SK-N-SH (cell line): ENCODE data around the gene THBS2. TPM values are rescaled to one million over a fixed set of nuclear protein-coding genes. Genes with fewer than 3 reads are reported as not detected.

ENCODE experiments used
- CTCF ChIA-PET: fragments of 300-600, 350-600 bp; formaldehyde crosslinking; extraction: SDS; loops from one replicate; lab custom pipeline; 2021; lab: Yijun Ruan, JAX
- POLR2A ChIA-PET: fragments of 350-600 bp; sonication (Branson Sonifier 250); formaldehyde crosslinking; extraction: SDS; loops from one replicate; lab custom pipeline; 2020; ENCODE audit warnings: antibody characterized with exemption, inconsistent platforms; lab: Yijun Ruan, JAX
- DNase-seq: peaks from one replicate; pipeline ENCODE4 v3.0.0; 2012
- H2AFZ ChIP-seq: fragments of 200-600 bp; sonication (generic); 2 replicates; pipeline ENCODE4 v1.8.1; 2016; ENCODE audit warnings: antibody characterized with exemption, mild to moderate bottlenecking, low read depth
- H3F3A ChIP-seq: fragments of 200-600 bp; sonication (generic); replicated peaks from 2 replicates; pipeline ENCODE3; 2016; ENCODE audit warnings: antibody characterized with exemption, mild to moderate bottlenecking; ENCODE audit not compliant: insufficient read depth
- H3K27ac ChIP-seq, 2 experiments: fragments of 200-500 bp in 1 of 2; fragments of 200-600 bp in 1 of 2; sonication (Bioruptor generic) in 1 of 2; sonication (generic), shearing (Covaris generic) in 1 of 2; 2 replicates each; pipeline versions ENCODE4 v1.5.1 to v1.6.1; 2014 to 2016; ENCODE audit warnings: low read depth in 2 of 2, inconsistent platforms in 1 of 2, low read length in 1 of 2, mild to moderate bottlenecking in 1 of 2, mixed read lengths in 1 of 2
- H3K27me3 ChIP-seq: fragments of 200-600 bp; sonication (generic), shearing (Covaris generic); 2 replicates; pipeline ENCODE4 v1.6.1; 2016; ENCODE audit warnings: mixed run types; ENCODE audit not compliant: insufficient read depth
- H3K36me3 ChIP-seq, 2 experiments: fragments of 200-500 bp in 1 of 2; fragments of 200-600 bp in 1 of 2; sonication (Bioruptor generic) in 1 of 2; sonication (generic) in 1 of 2; replicated peaks in 1 of 2; 2 replicates each; pipeline versions ENCODE3 to v1.5.1; 2014 to 2016; ENCODE audit warnings: low read length in 1 of 2, mild to moderate bottlenecking in 1 of 2; ENCODE audit not compliant: insufficient read depth in 2 of 2, control insufficient read depth in 1 of 2
- H3K4me1 ChIP-seq, 2 experiments: fragments of 200-500 bp in 1 of 2; fragments of 200-600 bp in 1 of 2; sonication (Bioruptor generic) in 1 of 2; sonication (generic), shearing (Covaris generic) in 1 of 2; 2 replicates each; pipeline versions ENCODE4 v1.5.1 to v1.6.1; 2014 to 2016; ENCODE audit warnings: low read depth in 1 of 2, low read length in 1 of 2, mixed run types in 1 of 2; ENCODE audit not compliant: insufficient read depth in 2 of 2, control insufficient read depth in 1 of 2
- H3K4me2 ChIP-seq: fragments of 200-600 bp; sonication (generic), shearing (Covaris generic); 2 replicates; pipeline ENCODE4 v1.6.1; 2017; ENCODE audit warnings: mixed run types
- H3K4me3 ChIP-seq, 2 experiments: fragments of 200-500 bp in 1 of 2; fragments of 200-600 bp in 1 of 2; sonication (Bioruptor generic) in 1 of 2; sonication (generic), shearing (Covaris generic) in 1 of 2; 2 replicates each; pipeline versions ENCODE4 v1.5.1 to v1.8.1; 2014 to 2016; ENCODE audit warnings: low read depth in 2 of 2, inconsistent platforms in 1 of 2, low read length in 1 of 2, mild to moderate bottlenecking in 1 of 2, mixed read lengths in 1 of 2, moderate library complexity in 1 of 2
- H3K79me2 ChIP-seq: fragments of 200-600 bp; sonication (generic); 2 replicates; pipeline ENCODE4 v1.8.1; 2017; ENCODE audit warnings: mild to moderate bottlenecking; ENCODE audit not compliant: insufficient read depth
- H3K9ac ChIP-seq: fragments of 200-600 bp; sonication (generic); 2 replicates; pipeline ENCODE4 v1.6.1; 2017; ENCODE audit warnings: mixed run types
- H3K9me2 ChIP-seq: fragments of 200-600 bp; sonication (generic); 2 replicates; pipeline ENCODE4 v1.6.1; 2017; ENCODE audit warnings: mixed run types
- H3K9me3 ChIP-seq: fragments of 200-600 bp; sonication (generic); 2 replicates; pipeline ENCODE4 v1.6.1; 2017; ENCODE audit warnings: mixed run types, mild to moderate bottlenecking, moderate library complexity
- H4K20me1 ChIP-seq: fragments of 200-600 bp; sonication (generic); 2 replicates; pipeline ENCODE4 v1.6.1; 2017; ENCODE audit warnings: mild to moderate bottlenecking, mixed run types; ENCODE audit not compliant: insufficient read depth
- CHD2 ChIP-seq: fragments of 150-350 bp; IDR thresholded peaks from 2 replicates; pipeline ENCODE4 v1.6.1; 2018; ENCODE audit warnings: low read length; ENCODE audit not compliant: partially characterized antibody
- FOSL2 ChIP-seq: IDR thresholded peaks from 2 replicates; pipeline ENCODE4 v1.4.0; 2012; ENCODE audit warnings: low read depth, mild to moderate bottlenecking, moderate library complexity, borderline replicate concordance
- FOXJ3 ChIP-seq: sonication (generic); formaldehyde crosslinking; IDR thresholded peaks from 2 replicates; pipeline ENCODE4 v1.5.1; 2020; ENCODE audit warnings: mild to moderate bottlenecking, missing genetic modification reagents
- FOXM1 ChIP-seq: IDR thresholded peaks from 2 replicates; pipeline ENCODE4 v1.4.0; 2012; ENCODE audit warnings: low read depth, mild to moderate bottlenecking
- GABPA ChIP-seq: IDR thresholded peaks from 2 replicates; pipeline ENCODE4 v1.4.0; 2012; ENCODE audit warnings: low read depth, mild to moderate bottlenecking
- GATA2 ChIP-seq: sonication (generic); formaldehyde crosslinking; IDR thresholded peaks from 2 replicates; pipeline ENCODE4 v1.5.0; 2020; ENCODE audit warnings: mild to moderate bottlenecking, missing genetic modification reagents
- JUND ChIP-seq: IDR thresholded peaks from 2 replicates; pipeline ENCODE4 v1.4.0; 2012
- MXI1 ChIP-seq: IDR thresholded peaks from 2 replicates; pipeline ENCODE4 v1.6.1; 2012; ENCODE audit warnings: mild to moderate bottlenecking, low read depth, low read length, improper control_type of control experiment
- RCOR1 ChIP-seq: fragments of 150-350 bp; IDR thresholded peaks from 2 replicates; pipeline ENCODE4 v1.6.1; 2017; ENCODE audit warnings: antibody characterized with exemption, low read length
- RFX5 ChIP-seq: IDR thresholded peaks from 2 replicates; pipeline ENCODE4 v1.6.1; 2012; ENCODE audit warnings: mild to moderate bottlenecking, improper control_type of control experiment, low read length
- RXRA ChIP-seq: IDR thresholded peaks from 2 replicates; pipeline ENCODE4 v1.4.0; 2012; ENCODE audit warnings: low read depth, mild to moderate bottlenecking, borderline replicate concordance
- SMC3 ChIP-seq: IDR thresholded peaks from 2 replicates; pipeline ENCODE4 v1.6.1; 2012; ENCODE audit warnings: low read depth, low read length, improper control_type of control experiment
- TEAD4 ChIP-seq: IDR thresholded peaks from 2 replicates; pipeline ENCODE4 v1.4.0; 2012; ENCODE audit warnings: mild to moderate bottlenecking, borderline replicate concordance; ENCODE audit not compliant: insufficient read depth
- YY1 ChIP-seq: IDR thresholded peaks from 2 replicates; pipeline ENCODE4 v1.4.0; 2012; ENCODE audit warnings: low read depth, mild to moderate bottlenecking
- WGBS: methylation state at CpG from one replicate; pipeline ENCODE4 v1.1.6; 2017; ENCODE audit warnings: low lambda C conversion rate; 5-methylcytosine and 5-hydroxymethylcytosine counted together
- polyA plus RNA-seq, 3 experiments: library from polyadenylated mRNA; depleted of rRNA; stranded (reverse); fragments of >200 nt; gene quantifications; 2 replicates each; pipeline ENCODE4 v1.2.3, GENCODE V29; 2012
- TF ChIP-seq, protein P1 (sequence below): IDR thresholded peaks from 2 replicates; pipeline ENCODE4 v1.4.0; 2012; ENCODE audit warnings: low read depth
- TF ChIP-seq, protein P2 (sequence below): IDR thresholded peaks from 2 replicates; pipeline ENCODE4; 2012
- TF ChIP-seq, protein P3 (sequence below): IDR thresholded peaks from 2 replicates; pipeline ENCODE4 v1.4.0; 2012; ENCODE audit warnings: low read depth, borderline replicate concordance
- TF ChIP-seq, protein P4 (sequence below): fragments of 150-350 bp; IDR thresholded peaks from 2 replicates; pipeline ENCODE4 v1.6.1; 2017; ENCODE audit warnings: antibody characterized with exemption, low read length, low read depth, borderline replicate concordance
- TF ChIP-seq, protein P5 (sequence below): fragments of 150-350 bp; IDR thresholded peaks from 2 replicates; pipeline ENCODE4 v1.6.1; 2016; ENCODE audit warnings: mild to moderate bottlenecking, low read depth, low read length
- TF ChIP-seq, protein P6 (sequence below): fragments of 200-600 bp; sonication (generic); IDR thresholded peaks from 2 replicates; pipeline ENCODE4 v1.6.1; 2017; ENCODE audit warnings: antibody characterized with exemption, mild to moderate bottlenecking, moderate library complexity

The THBS2 gene
- polyA plus RNA-seq, 1 of the 3 experiments (the other 2 are of a cell fraction) = 166 TPM

DNA sequence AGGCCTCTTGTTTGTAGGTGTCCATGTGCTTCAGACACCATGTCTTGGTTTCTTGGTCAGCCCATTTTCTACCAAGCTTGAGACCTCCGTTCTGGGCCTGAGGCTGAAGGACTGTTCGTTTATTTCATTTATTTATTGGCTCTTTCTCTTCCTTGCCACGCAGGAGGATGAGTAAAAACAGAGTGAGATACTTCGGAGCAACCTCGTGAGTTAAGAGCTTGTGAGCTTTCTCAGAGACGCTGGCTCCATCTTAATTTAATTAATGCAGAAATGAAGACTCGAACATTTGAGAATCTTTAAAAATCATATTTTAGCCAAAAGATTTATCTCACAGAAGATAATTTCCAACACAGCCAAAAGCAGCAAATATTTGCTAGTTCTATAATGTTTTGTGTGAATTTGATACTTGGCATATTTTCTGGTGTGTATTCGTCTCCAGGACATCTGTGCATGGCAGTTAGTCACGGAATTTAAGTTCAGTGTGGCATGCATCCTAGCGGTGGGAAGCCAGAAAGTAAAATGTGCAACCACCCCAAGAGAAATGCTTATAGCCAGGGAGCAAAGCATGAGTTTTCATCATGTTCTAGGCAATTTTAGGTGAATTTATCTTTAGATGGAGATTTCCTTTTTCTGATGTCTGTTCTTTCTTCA is 76.0 kb downstream of the THBS2 start:
- DNase-seq = no peak
- peak overlapping the region in 1 of 2 experiments; percentile 13; a peak in 1 of 4 replicates for H3K27ac ChIP-seq
- H3K9me3 ChIP-seq = no peaks in the 10 kb centered on the region
- H3K9me2 ChIP-seq = no peaks in the 10 kb centered on the region
- ChIA-PET POLR2A (no interaction called here), CTCF (interaction anchor here (0.7 kb wide), 1 partner anchor 1105 kb away, joined by 3 read pairs; no protein-coding TSS in a partner anchor)
- H2AFZ ChIP-seq = no peak overlapping the region
- H3K4me1 ChIP-seq = no peaks in the 10 kb centered on the region
- H3F3A ChIP-seq = no peaks in the 10 kb centered on the region
- H3K4me3 ChIP-seq = no peak overlapping the region
- no peaks in the 10 kb centered on the region for H4K20me1 ChIP-seq
- no peaks in the 10 kb centered on the region for H3K27me3 ChIP-seq
- no peak for TF ChIP-seq CHD2
- TF ChIP-seq, protein P1, sequence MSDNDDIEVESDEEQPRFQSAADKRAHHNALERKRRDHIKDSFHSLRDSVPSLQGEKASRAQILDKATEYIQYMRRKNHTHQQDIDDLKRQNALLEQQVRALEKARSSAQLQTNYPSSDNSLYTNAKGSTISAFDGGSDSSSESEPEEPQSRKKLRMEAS = no peak
- no peak for TF ChIP-seq RFX5
- TF ChIP-seq FOXM1 = no peak
- no peak for TF ChIP-seq FOXJ3 (CRISPR knock-in tag)
- no peak for TF ChIP-seq SMC3
- TF ChIP-seq, protein P2, sequence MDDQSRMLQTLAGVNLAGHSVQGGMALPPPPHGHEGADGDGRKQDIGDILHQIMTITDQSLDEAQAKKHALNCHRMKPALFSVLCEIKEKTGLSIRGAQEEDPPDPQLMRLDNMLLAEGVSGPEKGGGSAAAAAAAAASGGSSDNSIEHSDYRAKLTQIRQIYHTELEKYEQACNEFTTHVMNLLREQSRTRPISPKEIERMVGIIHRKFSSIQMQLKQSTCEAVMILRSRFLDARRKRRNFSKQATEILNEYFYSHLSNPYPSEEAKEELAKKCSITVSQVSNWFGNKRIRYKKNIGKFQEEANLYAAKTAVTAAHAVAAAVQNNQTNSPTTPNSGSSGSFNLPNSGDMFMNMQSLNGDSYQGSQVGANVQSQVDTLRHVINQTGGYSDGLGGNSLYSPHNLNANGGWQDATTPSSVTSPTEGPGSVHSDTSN = no peak
- TF ChIP-seq, protein P3, sequence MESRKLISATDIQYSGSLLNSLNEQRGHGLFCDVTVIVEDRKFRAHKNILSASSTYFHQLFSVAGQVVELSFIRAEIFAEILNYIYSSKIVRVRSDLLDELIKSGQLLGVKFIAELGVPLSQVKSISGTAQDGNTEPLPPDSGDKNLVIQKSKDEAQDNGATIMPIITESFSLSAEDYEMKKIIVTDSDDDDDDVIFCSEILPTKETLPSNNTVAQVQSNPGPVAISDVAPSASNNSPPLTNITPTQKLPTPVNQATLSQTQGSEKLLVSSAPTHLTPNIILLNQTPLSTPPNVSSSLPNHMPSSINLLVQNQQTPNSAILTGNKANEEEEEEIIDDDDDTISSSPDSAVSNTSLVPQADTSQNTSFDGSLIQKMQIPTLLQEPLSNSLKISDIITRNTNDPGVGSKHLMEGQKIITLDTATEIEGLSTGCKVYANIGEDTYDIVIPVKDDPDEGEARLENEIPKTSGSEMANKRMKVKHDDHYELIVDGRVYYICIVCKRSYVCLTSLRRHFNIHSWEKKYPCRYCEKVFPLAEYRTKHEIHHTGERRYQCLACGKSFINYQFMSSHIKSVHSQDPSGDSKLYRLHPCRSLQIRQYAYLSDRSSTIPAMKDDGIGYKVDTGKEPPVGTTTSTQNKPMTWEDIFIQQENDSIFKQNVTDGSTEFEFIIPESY = no peak
- no peak for TF ChIP-seq RCOR1
- no peak for TF ChIP-seq FOSL2
- no peak for TF ChIP-seq MXI1
- no peak for TF ChIP-seq GABPA
- no peak for TF ChIP-seq GATA2
- no peak for TF ChIP-seq RXRA
- TF ChIP-seq JUND = no peak
- TF ChIP-seq, protein P4, sequence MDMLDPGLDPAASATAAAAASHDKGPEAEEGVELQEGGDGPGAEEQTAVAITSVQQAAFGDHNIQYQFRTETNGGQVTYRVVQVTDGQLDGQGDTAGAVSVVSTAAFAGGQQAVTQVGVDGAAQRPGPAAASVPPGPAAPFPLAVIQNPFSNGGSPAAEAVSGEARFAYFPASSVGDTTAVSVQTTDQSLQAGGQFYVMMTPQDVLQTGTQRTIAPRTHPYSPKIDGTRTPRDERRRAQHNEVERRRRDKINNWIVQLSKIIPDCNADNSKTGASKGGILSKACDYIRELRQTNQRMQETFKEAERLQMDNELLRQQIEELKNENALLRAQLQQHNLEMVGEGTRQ = no peak
- TF ChIP-seq, protein P5, sequence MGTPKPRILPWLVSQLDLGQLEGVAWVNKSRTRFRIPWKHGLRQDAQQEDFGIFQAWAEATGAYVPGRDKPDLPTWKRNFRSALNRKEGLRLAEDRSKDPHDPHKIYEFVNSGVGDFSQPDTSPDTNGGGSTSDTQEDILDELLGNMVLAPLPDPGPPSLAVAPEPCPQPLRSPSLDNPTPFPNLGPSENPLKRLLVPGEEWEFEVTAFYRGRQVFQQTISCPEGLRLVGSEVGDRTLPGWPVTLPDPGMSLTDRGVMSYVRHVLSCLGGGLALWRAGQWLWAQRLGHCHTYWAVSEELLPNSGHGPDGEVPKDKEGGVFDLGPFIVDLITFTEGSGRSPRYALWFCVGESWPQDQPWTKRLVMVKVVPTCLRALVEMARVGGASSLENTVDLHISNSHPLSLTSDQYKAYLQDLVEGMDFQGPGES = no peak
- no peak for TF ChIP-seq YY1
- TF ChIP-seq, protein P6, sequence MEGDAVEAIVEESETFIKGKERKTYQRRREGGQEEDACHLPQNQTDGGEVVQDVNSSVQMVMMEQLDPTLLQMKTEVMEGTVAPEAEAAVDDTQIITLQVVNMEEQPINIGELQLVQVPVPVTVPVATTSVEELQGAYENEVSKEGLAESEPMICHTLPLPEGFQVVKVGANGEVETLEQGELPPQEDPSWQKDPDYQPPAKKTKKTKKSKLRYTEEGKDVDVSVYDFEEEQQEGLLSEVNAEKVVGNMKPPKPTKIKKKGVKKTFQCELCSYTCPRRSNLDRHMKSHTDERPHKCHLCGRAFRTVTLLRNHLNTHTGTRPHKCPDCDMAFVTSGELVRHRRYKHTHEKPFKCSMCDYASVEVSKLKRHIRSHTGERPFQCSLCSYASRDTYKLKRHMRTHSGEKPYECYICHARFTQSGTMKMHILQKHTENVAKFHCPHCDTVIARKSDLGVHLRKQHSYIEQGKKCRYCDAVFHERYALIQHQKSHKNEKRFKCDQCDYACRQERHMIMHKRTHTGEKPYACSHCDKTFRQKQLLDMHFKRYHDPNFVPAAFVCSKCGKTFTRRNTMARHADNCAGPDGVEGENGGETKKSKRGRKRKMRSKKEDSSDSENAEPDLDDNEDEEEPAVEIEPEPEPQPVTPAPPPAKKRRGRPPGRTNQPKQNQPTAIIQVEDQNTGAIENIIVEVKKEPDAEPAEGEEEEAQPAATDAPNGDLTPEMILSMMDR = no peak
- TF ChIP-seq TEAD4 = no peak
- TF ChIP-seq, all 33 proteins: peak for 0
- no peaks in the 10 kb centered on the region for H3K36me3 ChIP-seq
- WGBS = 42% methylated on average over 10 of the region's 10 CpGs
- H3K9ac ChIP-seq = no peak overlapping the region
- H3K79me2 ChIP-seq = no peaks in the 10 kb centered on the region
- no peak overlapping the region for H3K4me2 ChIP-seq
